Measurements from ENCODE around the gene TOP1.
"Not testable (repeated sequence)": the region's sequence is repeated elsewhere in the genome, so short reads cannot be mapped to it uniquely, and the experiment has no call there.

Gene TOP1

DNA sequence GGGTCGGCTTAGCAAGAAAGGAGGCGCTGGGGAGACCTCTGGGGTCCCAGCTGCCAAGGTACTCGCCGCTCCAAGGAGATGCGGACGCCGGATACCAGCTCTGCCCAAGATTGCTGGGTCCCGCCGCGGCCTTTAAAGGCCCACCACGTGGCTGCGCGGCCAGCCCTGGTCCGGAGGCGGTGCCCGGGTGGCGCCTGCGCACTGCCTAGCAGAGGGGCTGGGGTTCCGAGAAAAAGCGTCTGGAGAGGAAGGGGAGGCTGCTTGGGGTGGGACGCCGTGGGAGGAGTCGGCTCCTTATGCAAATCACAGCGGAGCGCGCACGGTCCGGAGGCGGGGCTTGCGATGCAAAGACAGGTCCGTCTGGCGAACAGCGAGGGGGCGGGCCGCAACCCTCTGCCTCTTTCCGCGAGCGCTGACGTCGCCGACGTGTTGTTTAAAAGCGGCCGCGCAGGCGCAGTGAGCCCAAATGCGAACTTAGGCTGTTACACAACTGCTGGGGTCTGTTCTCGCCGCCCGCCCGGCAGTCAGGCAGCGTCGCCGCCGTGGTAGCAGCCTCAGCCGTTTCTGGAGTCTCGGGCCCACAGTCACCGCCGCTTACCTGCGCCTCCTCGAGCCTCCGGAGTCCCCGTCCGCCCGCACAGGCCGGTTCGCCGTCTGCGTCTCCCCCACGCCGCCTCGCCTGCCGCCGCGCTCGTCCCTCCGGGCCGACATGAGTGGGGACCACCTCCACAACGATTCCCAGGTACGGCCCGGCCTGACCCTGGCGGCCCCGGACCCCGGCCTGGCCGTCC lies at the start of gene TOP1:
TSS of gene TOP1 (plus strand) at position 464 of the 791 bp plus-strand sequence. CDS start at position 710, 246 bp downstream.
- peak; percentile 97 for DNase-seq

- no peak for DNase-seq
These were observed 49.4 kb upstream of the TOP1 start for GRCh38 chr20:40979247-40979646.

- no peak for DNase-seq
These were observed 48.4 kb upstream of the TOP1 start for GRCh38 chr20:40980106-40980827.

- DNase-seq = no peak
These were observed 47.8 kb upstream of the TOP1 start for GRCh38 chr20:40980828-40981310.

DNA sequence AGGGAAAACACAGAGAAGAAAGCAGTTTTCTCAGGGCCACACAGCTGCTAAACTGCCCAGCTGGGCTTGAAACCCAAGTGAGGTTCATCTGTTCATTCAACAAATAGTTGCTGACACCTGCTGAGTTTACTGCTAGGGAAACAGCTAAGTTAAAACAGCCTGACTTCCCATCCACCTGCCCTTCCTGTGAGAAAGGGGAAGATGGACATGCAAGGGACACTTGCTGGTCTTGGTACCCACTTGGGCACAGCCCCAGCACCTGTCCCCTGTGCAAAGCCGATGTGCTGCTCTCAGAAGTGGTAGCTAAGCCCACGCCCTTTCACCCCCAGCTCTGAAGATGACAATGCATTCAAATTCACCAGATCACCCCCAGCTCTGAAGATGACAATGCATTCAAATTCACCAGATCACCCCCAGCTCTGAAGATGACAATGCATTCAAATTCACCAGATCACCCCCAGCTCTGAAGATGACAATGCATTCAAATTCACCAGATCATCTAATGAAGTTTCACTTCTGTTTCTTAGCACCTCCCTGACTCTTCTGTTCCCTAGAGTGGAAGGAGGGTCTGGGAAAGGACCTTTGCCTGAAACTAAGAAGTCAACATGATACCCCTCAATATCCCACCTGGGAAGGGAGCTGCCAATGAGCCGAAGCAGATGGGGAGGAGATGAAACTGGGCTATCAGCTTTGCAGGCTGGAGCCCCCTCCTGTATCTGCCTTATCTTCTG lies 46.0 kb upstream of the TOP1 start:
- DNase-seq = no peak

DNA sequence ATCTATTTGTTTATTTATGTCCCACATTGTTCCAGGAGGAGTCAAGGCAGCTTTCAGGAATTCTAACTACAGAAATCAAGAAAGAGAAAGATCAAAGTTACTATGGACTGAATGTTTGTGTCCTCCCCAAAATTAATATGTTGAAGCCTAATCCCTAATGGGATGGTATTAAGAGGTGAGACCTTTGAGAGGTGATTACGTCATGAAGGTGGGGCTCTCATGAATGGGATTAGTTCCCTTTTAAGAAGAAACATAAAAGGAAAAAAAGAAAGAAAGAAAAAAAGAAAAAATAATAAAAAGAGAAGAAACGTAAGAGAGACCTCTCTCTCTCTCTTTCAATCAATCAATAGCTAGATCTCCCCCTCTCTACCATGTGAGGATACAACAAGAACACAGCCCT lies 44.7 kb upstream of the TOP1 start:
- DNase-seq = no peak

GRCh38 chr20:40984496-40984895 lies 44.1 kb upstream of the TOP1 start:
- no peak for DNase-seq

- DNase-seq = no peak
These were observed 41.8 kb upstream of the TOP1 start for GRCh38 chr20:40986774-40987173.

DNA sequence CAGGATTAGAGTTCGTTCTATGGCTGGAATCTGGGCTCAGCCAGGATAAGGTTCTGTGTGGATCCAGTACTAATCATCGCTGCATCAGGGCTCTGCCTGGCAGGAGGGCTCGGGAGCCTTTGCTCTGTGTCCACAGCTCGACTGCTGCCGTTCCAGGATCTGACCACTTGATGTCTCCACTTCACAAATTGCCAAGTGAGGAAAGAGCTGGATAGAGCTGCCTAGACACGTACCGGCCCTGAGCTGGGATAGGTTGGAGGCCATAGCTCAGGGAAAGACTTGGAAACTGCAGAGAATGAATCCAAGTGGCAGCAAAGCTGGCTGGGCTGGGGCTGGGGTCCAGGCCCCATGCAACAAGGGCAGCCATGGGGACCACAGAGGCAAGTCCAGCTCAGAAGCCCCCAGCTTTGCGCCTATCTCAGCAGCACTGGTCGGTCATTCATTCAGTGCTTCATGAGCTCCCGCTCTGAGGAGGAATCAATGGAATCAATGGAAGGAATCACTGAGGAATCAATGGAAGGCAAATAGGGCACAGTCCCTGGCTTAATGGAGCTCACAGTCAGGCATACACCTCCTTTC lies 38.0 kb upstream of the TOP1 start:
- DNase-seq = peak; percentile 30

GRCh38 chr20:40991181-40991889 lies 37.3 kb upstream of the TOP1 start:
- peak; percentile 98 for DNase-seq

GRCh38 chr20:40992349-40993113 lies 36.1 kb upstream of the TOP1 start:
- DNase-seq = no peak

DNA sequence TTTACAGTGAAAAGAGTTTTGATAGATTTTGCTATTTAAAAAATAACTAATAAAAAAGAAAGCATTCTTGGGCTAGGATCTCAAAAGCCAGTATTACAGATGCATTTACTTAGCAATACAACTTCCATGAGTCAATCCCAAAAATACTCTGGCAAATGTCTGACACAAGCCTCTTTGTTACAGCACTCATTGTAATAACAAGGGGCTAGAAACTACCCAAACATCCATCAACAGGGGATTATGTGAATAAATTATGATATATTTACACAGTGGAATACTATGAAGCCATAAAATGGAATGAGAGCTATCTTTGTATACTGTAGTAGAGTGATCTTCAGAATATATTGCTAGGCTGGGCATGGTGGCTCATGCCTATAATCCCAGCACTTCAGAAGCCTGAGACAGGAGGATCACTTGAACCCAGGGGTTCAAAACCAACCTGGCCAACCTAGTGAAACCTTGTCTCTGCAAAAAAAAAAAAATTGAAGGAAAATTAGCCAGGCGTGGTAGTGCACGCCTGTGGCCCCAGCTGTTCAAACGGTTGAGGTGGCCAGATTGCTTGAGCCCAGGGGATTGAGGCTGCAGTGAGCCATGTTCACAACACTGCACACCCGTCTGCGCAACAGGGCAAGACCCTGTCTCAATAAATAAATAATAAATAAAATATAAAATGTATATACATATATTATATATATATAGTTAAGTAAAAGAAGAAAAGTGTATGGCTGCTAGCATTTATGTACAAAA lies 34.7 kb upstream of the TOP1 start:
- DNase-seq = no peak

GRCh38 chr20:40996326-40996725 lies 32.3 kb upstream of the TOP1 start:
- no peak for DNase-seq

DNA sequence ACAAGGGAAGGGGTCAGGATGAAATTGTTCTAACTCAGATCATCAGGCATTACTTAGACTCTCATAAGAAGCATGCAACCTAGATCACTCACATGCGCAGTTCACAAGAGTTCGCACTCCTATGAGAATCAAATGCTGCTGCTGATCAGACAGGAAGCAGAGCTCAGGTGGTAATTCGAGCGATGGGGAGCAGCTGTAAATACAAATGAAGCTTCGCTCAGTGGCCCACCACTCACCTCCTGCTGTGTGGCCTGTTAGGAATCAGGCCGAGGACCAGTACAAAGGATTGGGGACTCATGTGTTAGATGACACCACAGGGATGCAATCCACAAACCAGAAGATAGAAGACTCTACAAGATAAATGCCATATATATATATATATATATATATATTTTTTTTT lies 31.5 kb upstream of the TOP1 start:
- DNase-seq = no peak

- no peak for DNase-seq
These were observed 28.8 kb upstream of the TOP1 start for GRCh38 chr20:40999841-41000240.

DNA sequence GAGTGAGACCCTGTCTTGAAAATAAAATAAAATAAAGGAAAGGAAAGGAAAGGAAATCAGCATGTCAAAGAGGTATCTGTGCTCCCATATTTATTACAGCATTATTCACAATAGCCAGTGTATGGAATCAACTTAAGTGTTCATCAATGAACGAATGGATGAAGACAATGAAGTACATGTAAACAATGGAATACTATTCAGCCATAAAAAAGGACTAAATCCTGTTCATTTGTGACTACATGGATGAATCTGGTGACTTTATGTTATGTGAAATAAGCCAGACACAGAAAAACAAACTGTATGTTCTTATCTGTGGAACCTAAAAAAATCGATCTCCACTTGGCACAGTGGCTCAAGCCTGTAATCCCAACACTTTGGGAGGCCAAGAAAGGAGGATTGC lies 28.0 kb upstream of the TOP1 start:
- DNase-seq = no peak

DNA sequence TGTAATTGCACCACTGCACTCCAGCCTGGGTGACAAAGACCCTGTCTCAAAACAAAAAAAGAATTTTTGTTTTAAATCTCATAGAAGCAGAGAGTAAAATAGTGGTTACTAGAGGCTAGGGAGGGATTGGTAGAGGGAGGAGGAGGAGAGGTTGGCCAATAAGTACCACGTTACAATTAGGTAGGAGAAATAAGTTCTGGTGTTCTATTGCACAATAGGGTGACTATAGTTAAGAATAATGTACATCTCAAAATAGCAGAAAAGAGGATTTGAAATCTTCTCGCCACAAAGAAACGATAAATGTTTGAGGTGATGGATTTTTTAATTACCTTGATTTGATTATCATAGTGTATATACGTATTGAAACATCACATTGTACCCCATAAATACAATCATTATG lies 27.1 kb upstream of the TOP1 start:
- DNase-seq = peak; percentile 91

DNA sequence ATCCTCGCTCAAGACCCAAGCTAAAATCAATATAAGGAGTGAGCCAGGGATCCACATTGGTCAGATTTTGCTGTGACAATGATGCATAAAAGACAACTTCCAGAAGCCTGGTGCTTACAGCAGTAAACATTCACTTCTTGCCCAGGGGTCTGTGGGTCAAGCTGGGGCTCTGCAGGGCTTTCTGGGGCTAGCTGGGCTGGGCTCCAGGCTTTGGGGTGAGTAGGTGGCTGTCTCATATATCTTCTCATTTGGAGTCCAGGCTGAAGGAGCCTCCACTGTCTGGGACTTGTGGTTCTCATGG lies 25.8 kb upstream of the TOP1 start:
- DNase-seq = no peak

DNA sequence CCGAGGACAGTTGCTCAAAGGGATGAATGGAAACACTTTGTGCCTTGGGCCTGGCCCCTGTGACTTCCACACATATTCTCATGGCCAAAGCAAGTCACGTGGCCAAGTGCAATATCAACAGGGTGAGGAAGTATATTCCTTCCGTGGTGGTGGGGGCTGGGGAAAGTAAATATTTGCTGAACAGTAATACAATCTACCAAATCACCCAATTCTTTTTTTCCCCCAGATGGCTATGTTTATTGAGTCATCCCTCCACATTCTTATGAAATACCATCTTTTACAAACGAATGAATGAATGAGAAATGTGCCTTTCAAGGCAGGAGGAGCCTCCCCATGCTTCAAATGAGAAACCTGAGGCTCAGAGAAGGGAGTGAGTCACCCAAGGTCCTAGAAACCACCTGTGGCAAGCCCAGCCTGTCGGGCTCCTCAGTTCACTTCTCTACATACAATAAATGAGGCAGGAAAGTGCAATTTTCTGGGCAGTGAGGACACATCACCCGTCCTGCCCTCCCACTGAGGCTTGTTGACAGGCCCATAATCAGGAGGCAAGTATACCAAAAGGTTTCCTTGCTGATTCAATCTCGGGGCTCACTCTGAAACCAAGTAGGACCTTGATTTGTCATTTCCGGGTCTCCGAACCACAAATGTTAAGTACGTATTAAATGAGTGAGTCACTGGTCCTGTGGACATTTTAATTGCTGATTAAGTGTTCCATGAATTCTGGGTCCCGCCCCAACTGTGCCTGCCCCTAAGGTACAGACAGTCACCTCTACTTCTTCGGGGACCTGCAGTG lies 25.3 kb upstream of the TOP1 start:
- DNase-seq = peak; percentile 72

DNA sequence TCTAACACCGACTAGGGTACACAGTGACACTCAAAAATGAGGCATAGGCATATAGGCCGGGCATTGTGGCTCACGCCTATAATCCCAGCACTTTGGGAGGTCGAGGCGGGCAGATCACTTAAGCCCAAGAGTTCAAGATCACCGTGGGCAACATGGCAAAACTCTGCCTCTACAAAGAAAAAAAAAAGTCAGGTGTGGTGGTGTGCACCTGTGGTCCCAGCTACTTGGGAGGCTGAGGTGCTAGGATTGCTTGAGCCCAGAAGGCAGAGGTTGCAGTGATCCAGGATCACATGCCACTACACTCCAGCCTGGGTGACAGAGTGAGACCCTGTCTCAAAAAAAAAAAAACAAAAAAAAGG lies 24.7 kb upstream of the TOP1 start:
- not testable (repeated sequence) for DNase-seq
